Measurements from ENCODE around the gene PLK3.

Gene PLK3

DNA sequence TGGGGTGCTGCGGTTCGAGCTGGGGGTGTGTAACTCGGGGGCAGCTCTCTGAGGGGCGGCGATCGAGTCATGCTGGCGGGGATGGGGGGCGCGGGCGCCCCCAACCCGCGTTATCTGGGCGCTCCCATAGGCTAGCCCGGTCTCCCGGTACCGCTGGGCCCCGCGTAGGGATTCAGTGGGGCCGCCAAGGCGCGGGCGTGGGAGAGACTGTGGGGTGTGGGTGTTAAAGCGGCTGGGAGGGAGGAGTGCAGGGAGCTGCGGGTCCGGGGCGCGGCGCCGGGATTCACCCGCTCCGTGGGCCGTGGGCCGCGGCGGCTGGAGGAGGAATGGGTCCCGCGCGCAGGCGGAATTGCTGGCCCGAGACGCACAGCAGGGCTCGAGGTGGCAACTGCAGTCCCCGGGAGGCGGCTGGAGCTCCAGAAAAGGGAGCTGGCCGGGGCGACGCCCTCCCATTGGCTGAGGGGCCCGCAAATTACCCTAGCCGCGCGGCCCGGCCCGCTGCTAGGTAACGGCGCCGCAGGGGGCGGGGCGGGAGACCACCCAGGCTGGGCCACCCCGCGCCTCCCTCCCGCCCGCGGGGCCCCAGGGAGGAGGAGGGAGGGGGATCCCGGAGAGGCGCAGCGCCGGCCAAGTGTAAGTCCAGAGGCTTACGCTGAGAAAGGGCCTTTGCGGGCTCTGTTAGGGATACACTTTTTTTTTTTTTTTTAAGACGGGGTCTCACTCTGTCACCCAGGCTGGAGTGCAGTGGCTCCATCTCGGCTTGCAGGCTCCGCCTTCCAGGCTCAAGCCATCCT lies 42.9 kb downstream of the PLK3 start, which contains the start of gene PTCH2:
Gene PTCH2 (minus strand): TSS at position 392 of the 794 bp plus-strand sequence. CDS start 321 bp downstream, at position 71.
- no peak within 1 kb of the TSS for H3K4me3 ChIP-seq (ENCODE audit: low read length)
- DNase-seq (ENCODE audit: low read depth, low spot score): no peak

- no peak for DNase-seq (ENCODE audit: low read depth, low spot score)
- H3K4me3 ChIP-seq (ENCODE audit: low read length): no peak overlapping the region
Observed at GRCh38 chr1:44846985-44847384, 46.8 kb downstream of the PLK3 start.

- no peak for DNase-seq (ENCODE audit: low read depth, low spot score)
- no peak overlapping the region for H3K4me3 ChIP-seq (ENCODE audit: low read length)
Observed at GRCh38 chr1:44847845-44848244, 47.7 kb downstream of the PLK3 start.

DNA sequence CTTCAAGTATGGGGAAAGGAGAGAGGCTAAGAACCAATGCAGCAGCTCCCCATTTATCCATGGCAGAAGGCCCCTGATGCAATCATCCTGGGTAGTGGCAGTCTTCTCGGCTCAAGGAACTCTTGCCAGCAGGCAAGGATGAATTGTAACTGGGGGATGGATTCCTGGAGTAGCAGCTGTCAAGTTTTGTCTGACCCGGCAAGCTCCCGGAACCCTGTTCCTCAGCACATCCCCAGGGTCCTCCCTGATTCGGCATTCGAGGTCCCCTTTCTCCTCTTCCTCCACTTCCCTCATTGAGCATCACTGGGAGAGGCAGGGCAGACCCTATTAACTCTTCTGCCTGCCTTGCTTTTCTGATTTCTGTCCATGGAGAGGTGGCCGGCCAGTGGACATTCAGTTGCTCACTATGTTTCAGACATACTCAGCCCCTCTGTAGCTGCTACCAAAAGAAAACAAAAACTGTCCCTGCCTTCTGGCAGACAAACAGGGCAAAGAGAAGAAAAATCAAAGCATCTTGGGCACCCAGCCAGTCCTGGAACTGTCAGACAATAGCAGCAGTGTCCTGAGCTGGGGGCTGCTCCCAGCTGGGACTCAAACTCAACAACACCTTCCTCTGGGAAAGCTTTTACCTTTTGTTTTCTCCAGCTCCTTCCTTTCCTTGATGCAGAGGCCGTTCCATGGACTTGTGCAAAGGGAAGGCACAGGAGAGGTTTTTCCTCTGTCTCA lies 48.4 kb downstream of the PLK3 start:
- no peak for DNase-seq (ENCODE audit: low read depth, low spot score)

DNA sequence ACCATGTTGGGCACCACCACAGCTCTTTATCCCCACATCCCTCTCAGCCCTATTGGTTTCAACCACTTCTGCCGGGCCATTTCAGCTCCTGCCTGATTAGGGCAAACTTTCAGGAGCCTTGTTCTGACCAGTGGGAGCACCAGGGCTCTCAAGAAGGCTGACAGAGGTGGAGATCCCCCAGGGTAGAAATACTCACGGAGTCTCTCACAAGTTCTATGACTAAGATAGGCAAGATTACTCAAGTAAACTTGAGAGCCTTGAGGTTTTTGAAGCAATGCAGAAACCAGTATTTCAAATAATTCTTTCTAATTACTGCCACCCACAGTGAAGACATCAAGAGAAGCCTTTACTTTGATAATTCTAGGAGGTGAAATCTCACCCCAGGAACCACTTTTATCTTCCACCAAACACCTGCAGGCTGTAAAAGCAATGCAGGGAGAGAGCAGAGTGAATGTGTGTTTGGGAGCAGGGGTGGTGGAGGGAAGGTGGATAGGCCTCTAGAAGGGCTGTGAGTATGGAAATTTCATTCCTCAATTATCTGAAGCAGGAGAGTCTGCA lies 49.5 kb downstream of the PLK3 start:
- no peak overlapping the region for H3K4me3 ChIP-seq (ENCODE audit: low read length)
- DNase-seq (ENCODE audit: low read depth, low spot score): peak; percentile 90

More for the DNA sequence above, 48.4 kb downstream of the PLK3 start:
- no peak overlapping the region for H3K4me3 ChIP-seq (ENCODE audit: low read length)

GRCh38 chr1:44851308-44851707 lies 51.1 kb downstream of the PLK3 start:
- no peak overlapping the region for H3K4me3 ChIP-seq (ENCODE audit: low read length)
- no peak for DNase-seq (ENCODE audit: low read depth, low spot score)

- DNase-seq (ENCODE audit: low read depth, low spot score): no peak
- no peak overlapping the region for H3K4me3 ChIP-seq (ENCODE audit: low read length)
Observed at GRCh38 chr1:44853201-44853600, 53.0 kb downstream of the PLK3 start.

- H3K4me3 ChIP-seq (ENCODE audit: low read length): no peak overlapping the region
- no peak for DNase-seq (ENCODE audit: low read depth, low spot score)
Observed at GRCh38 chr1:44854970-44855369, 54.8 kb downstream of the PLK3 start.

Data from Jurkat, Clone E6-1 (cell line).